Measurements from ENCODE around the gene SIRPA. TPM values are rescaled to one million over a fixed set of nuclear protein-coding genes. Genes with fewer than 3 reads are reported as not detected.

SIRPA gene
- polyA plus RNA-seq, 4 donors: 25.1 to 30.2 (median 26.6) TPM

DNA sequence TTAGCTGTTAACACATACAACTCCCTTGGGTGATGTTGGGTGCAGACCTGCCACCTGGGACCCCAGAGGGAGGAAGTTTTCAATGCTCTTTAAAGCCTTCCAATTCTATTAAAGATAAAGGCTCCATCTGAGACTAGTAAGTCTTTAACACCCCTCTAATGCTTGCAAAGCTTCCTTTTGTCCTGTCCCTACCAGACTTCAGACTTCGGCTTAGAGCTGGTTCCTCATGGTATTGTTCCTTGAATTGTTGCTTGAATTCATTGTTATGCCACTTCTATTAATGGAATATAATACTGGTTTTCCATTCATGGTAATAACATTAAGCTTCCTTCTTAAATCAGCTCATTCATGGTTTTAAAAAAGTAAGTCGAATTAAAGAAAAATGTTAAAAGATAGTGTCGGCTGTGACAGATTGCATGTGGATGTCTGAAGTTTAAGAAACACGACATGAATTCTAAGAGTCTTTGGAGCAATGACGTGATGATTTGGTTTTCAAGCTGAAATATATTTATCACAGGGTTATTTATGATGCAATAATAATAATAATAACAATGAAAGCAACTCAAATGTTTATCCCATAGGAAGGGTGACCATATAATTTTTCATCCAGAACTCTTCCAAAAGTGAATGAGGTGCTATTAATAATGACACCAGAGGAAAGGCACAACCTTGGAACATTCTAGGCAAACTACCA lies 76.8 kb downstream of the SIRPA start:
- no peak for DNase-seq (ENCODE audit: low read depth in 4 of 4, low spot score in 2 of 4)

- no peak for DNase-seq (ENCODE audit: low read depth in 4 of 4, low spot score in 2 of 4)
Observed at GRCh38 chr20:1973601-1974440, 78.6 kb downstream of the SIRPA start.

DNA sequence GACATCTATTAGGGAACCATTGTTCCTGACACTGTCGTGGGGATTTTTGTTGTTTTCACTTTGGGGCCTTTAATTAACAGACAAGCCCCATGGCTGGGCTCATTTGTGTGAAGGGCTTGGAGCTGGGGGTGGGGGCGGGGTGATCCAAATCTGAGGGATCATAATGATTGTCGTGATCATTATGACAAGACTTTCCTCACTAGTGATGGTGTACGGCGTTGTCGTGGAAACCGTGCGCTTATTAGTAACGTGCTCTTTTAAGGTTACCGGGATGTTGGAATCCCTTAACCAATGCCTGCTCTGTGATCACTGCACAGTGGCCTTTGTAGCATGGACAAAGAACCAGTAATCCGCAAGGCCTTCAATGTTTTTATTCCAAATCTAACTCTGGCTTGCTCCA lies 80.1 kb downstream of the SIRPA start:
- no peak for DNase-seq (ENCODE audit: low read depth in 4 of 4, low spot score in 2 of 4)

GRCh38 chr20:1979106-1979778 lies 84.0 kb downstream of the SIRPA start:
- no peak for DNase-seq (ENCODE audit: low read depth in 4 of 4, low spot score in 2 of 4)

GRCh38 chr20:1982686-1983085 lies 87.5 kb downstream of the SIRPA start:
- DNase-seq (ENCODE audit: low read depth in 4 of 4, low spot score in 2 of 4): no peak

- DNase-seq (ENCODE audit: low read depth in 4 of 4, low spot score in 2 of 4): no peak
Observed at GRCh38 chr20:1983301-1983700, 88.1 kb downstream of the SIRPA start.

GRCh38 chr20:1987826-1988225 lies 92.6 kb downstream of the SIRPA start:
- no peak for DNase-seq (ENCODE audit: low read depth in 4 of 4, low spot score in 2 of 4)

Other genes with a start within 250 kb of the SIRPA start
- not detected for gene SIRPG, start 237.6 kb upstream of the SIRPA start, polyA plus RNA-seq (ENCODE audit: insufficient read length in 4 of 4)
- under 1 TPM; 0.22 to 0.44 (median 0.38) TPM for gene PDYN, start 98.7 kb downstream of the SIRPA start, polyA plus RNA-seq (ENCODE audit: insufficient read length in 4 of 4)
- gene STK35, start 206.4 kb downstream of the SIRPA start, polyA plus RNA-seq (ENCODE audit: insufficient read length in 4 of 4): 10 to 100 TPM; 15.3 to 21.1 (median 17.0) TPM

Data from left renal cortex interstitium (tissue), 4 donors.